HCT116 (cell line): ENCODE measurements around the gene PXT1. TPM values are rescaled to one million over a fixed set of nuclear protein-coding genes. Genes with fewer than 3 reads are reported as not detected.
A peak's percentile ranks its signal among the peaks of the same experiment; 100 is the strongest.

ENCODE experiments used
- ATAC-seq: fragments of 200-7000 bp; cut with Tn5 transposase; 2 replicates; pipeline ENCODE4 v1.9.1; 2020; ENCODE audit warnings: mild to moderate bottlenecking, moderate library complexity
- BruUV-seq: library from RNA; stranded (reverse); fragments of 400-500 nt; replicated peaks from 2 replicates; lab custom pipeline; 2021; lab: Mats Ljungman, UMichigan
- CTCF ChIA-PET: fragments of 300-600 bp; sonication (Branson Sonifier 250); formaldehyde crosslinking; loops from one replicate; lab custom pipeline; 2021; ENCODE audit warnings: antibody characterized with exemption; lab: Charles Lee
- POLR2A ChIA-PET: fragments of 300-600, 350-600 bp; sonication (Branson Sonifier 250); formaldehyde crosslinking; loops from one replicate; lab custom pipeline; 2021; ENCODE audit warnings: antibody characterized with exemption; lab: Charles Lee
- RAD21 ChIA-PET, 2 experiments: fragments of 300-600 bp; sonication (Branson Sonifier 250); formaldehyde crosslinking; loops; one replicate each; lab custom pipeline; 2023; ENCODE audit warnings: low total read pairs in 2 of 2; ENCODE audit not compliant: uncharacterized antibody in 2 of 2, unreplicated experiment in 2 of 2, low non-redundant PET in 1 of 2; lab: Charles Lee
- DNase-seq: peaks from one replicate; pipeline ENCODE4 v3.0.0-alpha.2; 2010; ENCODE audit warnings: low read depth, low spot score
- H2AFZ ChIP-seq: fragments of 200-600 bp; shearing (Covaris generic), sonication (generic); 2 replicates; pipeline ENCODE4 v1.6.1; 2017; ENCODE audit warnings: low read depth, mixed run types, mixed read lengths, antibody characterized with exemption, low read length; ENCODE audit not compliant: poor library complexity, severe bottlenecking
- H3K27ac ChIP-seq: 2 replicates; pipeline ENCODE4 v1.5.1; 2012; ENCODE audit warnings: low read depth, low read length
- H3K27me3 ChIP-seq: fragments of 200-600 bp; sonication (generic); 2 replicates; pipeline ENCODE4 v1.6.1; 2016; ENCODE audit warnings: mixed run types, low read length, mixed read lengths; ENCODE audit not compliant: insufficient read depth
- H3K36me3 ChIP-seq, 2 experiments: fragments of 200-500 bp in 1 of 2; fragments of 200-600 bp in 1 of 2; sonication (Bioruptor generic) in 1 of 2; sonication (generic) in 1 of 2; 2 replicates each; pipeline versions ENCODE4 v1.5.1 to v1.6.1; 2014 to 2016; ENCODE audit warnings: low read length in 2 of 2, inconsistent platforms in 1 of 2, mixed read lengths in 1 of 2, mixed run types in 1 of 2; ENCODE audit not compliant: insufficient read depth in 2 of 2, control insufficient read depth in 1 of 2
- H3K4me1 ChIP-seq, 2 experiments: fragments of 200-600 bp in 1 of 2; sonication (generic) in 1 of 2; 2 replicates each; pipeline versions ENCODE4 v1.5.1 to v1.6.1; 2012 to 2017; ENCODE audit warnings: low read length in 2 of 2, inconsistent platforms in 1 of 2, mild to moderate bottlenecking in 1 of 2, mixed read lengths in 1 of 2, mixed run types in 1 of 2, moderate library complexity in 1 of 2; ENCODE audit not compliant: insufficient read depth in 2 of 2, control insufficient read depth in 1 of 2
- H3K4me2 ChIP-seq: fragments of 200-600 bp; sonication (generic); 2 replicates; pipeline ENCODE4 v1.6.1; 2017; ENCODE audit warnings: mixed run types, low read length, mixed read lengths
- H3K4me3 ChIP-seq, 2 experiments: fragments of 200-600 bp in 1 of 2; sonication (generic) in 1 of 2; replicated peaks in 1 of 2; 2 replicates each; pipeline ENCODE4 v1.5.1; 2011 to 2016; ENCODE audit warnings: low read length in 2 of 2, control low read depth in 1 of 2, low read depth in 1 of 2, mild to moderate bottlenecking in 1 of 2, mixed read lengths in 1 of 2, mixed run types in 1 of 2
- H3K79me2 ChIP-seq: fragments of 200-600 bp; sonication (generic); 2 replicates; pipeline ENCODE4 v1.6.1; 2017; ENCODE audit warnings: mild to moderate bottlenecking, mixed run types, low read length, moderate library complexity, mixed read lengths; ENCODE audit not compliant: insufficient read depth
- H3K9ac ChIP-seq: fragments of 200-600 bp; sonication (generic); 2 replicates; pipeline ENCODE4 v1.6.1; 2016; ENCODE audit warnings: low read length, mixed read lengths
- H3K9me2 ChIP-seq: fragments of 200-600 bp; sonication (generic), shearing (Covaris generic); 2 replicates; pipeline ENCODE4 v1.6.1; 2017; ENCODE audit warnings: mixed run types, mild to moderate bottlenecking, moderate library complexity; ENCODE audit not compliant: insufficient read depth
- H3K9me3 ChIP-seq, 2 experiments: fragments of 200-500 bp in 1 of 2; fragments of 200-600 bp in 1 of 2; sonication (Bioruptor generic) in 1 of 2; sonication (generic) in 1 of 2; 2 replicates each; pipeline ENCODE4 v1.6.1; 2014 to 2017; ENCODE audit warnings: low read length in 2 of 2, mixed read lengths in 2 of 2, inconsistent platforms in 1 of 2, low read depth in 1 of 2, mild to moderate bottlenecking in 1 of 2, mixed run types in 1 of 2, moderate library complexity in 1 of 2; ENCODE audit not compliant: control insufficient read depth in 1 of 2, insufficient read depth in 1 of 2
- H4K20me1 ChIP-seq: fragments of 200-600 bp; sonication (generic), shearing (Covaris generic); 2 replicates; pipeline ENCODE4 v1.6.1; 2017; ENCODE audit warnings: mixed run types, mild to moderate bottlenecking, moderate library complexity; ENCODE audit not compliant: insufficient read depth
- CBX3 ChIP-seq: IDR thresholded peaks from 2 replicates; pipeline ENCODE4 v1.6.1; 2012; ENCODE audit warnings: low read depth
- EGR1 ChIP-seq: IDR thresholded peaks from 2 replicates; pipeline ENCODE4 v1.6.1; 2012; ENCODE audit warnings: low read depth
- EZH2phosphoT487 ChIP-seq: fragments of 200-600 bp; IDR thresholded peaks from 2 replicates; pipeline ENCODE4 v1.6.1; 2018; ENCODE audit warnings: antibody characterized with exemption, borderline replicate concordance
- POLR2A ChIP-seq: IDR thresholded peaks from 2 replicates; pipeline ENCODE4 v1.7.0; 2011; ENCODE audit warnings: borderline replicate concordance; ENCODE audit not compliant: insufficient read depth, insufficient read length; ENCODE audit errors: extremely low read depth
- POLR2AphosphoS5 ChIP-seq: IDR thresholded peaks from 2 replicates; pipeline ENCODE4 v1.6.1; 2011; ENCODE audit warnings: mild to moderate bottlenecking, low read depth, low read length, moderate library complexity
- ZFX ChIP-seq: fragments of 450-650 bp; IDR thresholded peaks from 2 replicates; pipeline ENCODE4 v1.6.1; 2017
- ZNF274 ChIP-seq: fragments of 200-500 bp; sonication (Bioruptor generic); IDR thresholded peaks from 2 replicates; pipeline ENCODE4 v1.6.1; 2014; ENCODE audit warnings: mild to moderate bottlenecking, low read depth, low read length, inconsistent platforms
- intact Hi-C: fragments of 100-400 bp; cut with micrococcal nuclease; formaldehyde crosslinking; loops from 2 replicates; pipeline ENCODE4 v1.10.0; 2022
- total RNA-seq: library from RNA; stranded (reverse); gene quantifications from one replicate; pipeline ENCODE4 v1.2.1, GENCODE V29; 2021; ENCODE audit not compliant: unreplicated experiment
- TF ChIP-seq, protein P1 (sequence below), 3 experiments: fragments of 200-600 bp in 1 of 3; sonication (generic) in 1 of 3; IDR thresholded peaks in 2 of 3; conservative IDR thresholded peaks in 1 of 3; 2 replicates each; pipeline ENCODE4 v1.5.1; 2012 to 2017; ENCODE audit warnings: low read depth in 2 of 3, low read length in 2 of 3, antibody characterized with exemption in 1 of 3, borderline replicate concordance in 1 of 3, control low read depth in 1 of 3, mild to moderate bottlenecking in 1 of 3, mixed read lengths in 1 of 3, mixed run types in 1 of 3, moderate library complexity in 1 of 3; ENCODE audit not compliant: insufficient read depth in 1 of 3
- TF ChIP-seq, protein P2 (sequence below): IDR thresholded peaks from 2 replicates; pipeline ENCODE4 v1.6.1; 2012

The PXT1 gene
- total RNA-seq, 1 experiment from 2014 or later, result 0.17 TPM

GRCh38 chr6:36422714-36423100 lies 19.9 kb downstream of the PXT1 start:
- TF ChIP-seq, protein P1, sequence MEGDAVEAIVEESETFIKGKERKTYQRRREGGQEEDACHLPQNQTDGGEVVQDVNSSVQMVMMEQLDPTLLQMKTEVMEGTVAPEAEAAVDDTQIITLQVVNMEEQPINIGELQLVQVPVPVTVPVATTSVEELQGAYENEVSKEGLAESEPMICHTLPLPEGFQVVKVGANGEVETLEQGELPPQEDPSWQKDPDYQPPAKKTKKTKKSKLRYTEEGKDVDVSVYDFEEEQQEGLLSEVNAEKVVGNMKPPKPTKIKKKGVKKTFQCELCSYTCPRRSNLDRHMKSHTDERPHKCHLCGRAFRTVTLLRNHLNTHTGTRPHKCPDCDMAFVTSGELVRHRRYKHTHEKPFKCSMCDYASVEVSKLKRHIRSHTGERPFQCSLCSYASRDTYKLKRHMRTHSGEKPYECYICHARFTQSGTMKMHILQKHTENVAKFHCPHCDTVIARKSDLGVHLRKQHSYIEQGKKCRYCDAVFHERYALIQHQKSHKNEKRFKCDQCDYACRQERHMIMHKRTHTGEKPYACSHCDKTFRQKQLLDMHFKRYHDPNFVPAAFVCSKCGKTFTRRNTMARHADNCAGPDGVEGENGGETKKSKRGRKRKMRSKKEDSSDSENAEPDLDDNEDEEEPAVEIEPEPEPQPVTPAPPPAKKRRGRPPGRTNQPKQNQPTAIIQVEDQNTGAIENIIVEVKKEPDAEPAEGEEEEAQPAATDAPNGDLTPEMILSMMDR (IDR thresholded peaks at IDR 0.05 in 2 of 3, conservative IDR thresholded peaks at IDR 0.05 in 1 of 3; ENCODE audit: borderline replicate concordance in 1 of 3, insufficient read depth in 1 of 3, low read depth in 2 of 3, low read length in 2 of 3), result no peak
- TF ChIP-seq EGR1, result no peak
- TF ChIP-seq EZH2phosphoT487, result no peak
- no peak for TF ChIP-seq POLR2A
- TF ChIP-seq CBX3, result no peak
- TF ChIP-seq ZNF274, result no peak
- TF ChIP-seq, protein P2, sequence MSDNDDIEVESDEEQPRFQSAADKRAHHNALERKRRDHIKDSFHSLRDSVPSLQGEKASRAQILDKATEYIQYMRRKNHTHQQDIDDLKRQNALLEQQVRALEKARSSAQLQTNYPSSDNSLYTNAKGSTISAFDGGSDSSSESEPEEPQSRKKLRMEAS, result no peak
- TF ChIP-seq POLR2AphosphoS5, result no peak
- no peak for TF ChIP-seq ZFX
- Histone ChIP-seq H2AFZ (peak overlapping the region; percentile 76), H3K79me2 (no peaks in the 10 kb centered on the region), H3K4me1 (peaks cover 6 to 22% of the 10 kb centered on the region in 2 experiments; a peak in 3 of 4 replicates), H4K20me1 (no peaks in the 10 kb centered on the region), H3K9ac (peak overlapping the region; percentile 53), H3K27me3 (no peaks in the 10 kb centered on the region), H3K4me3 (peak overlapping the region; percentile 33 to 49), H3K9me2 (no peaks in the 10 kb centered on the region), H3K4me2 (peak overlapping the region; percentile 75), H3K36me3 (no peaks in the 10 kb centered on the region), H3K9me3 (no peaks in the 10 kb centered on the region), H3K27ac (no peak overlapping the region)
- ATAC-seq, result peak; percentile 0; the same call in 1 of the 2 replicates
- intact Hi-C loops, result loop anchor here (1.0 to 5.0 kb wide), 3 partner anchors 154 to 260 kb away; partner anchors contain the start of gene SRSF3
- no peak for DNase-seq
- no TSS peak for BruUV-seq
- ChIA-PET POLR2A (interaction anchor here (1.0 to 1.4 kb wide), 2 partner anchors 19 to 21 kb away, joined by 5 to 8 read pairs; partner anchors contain the start of gene KCTD20), RAD21 (no interaction called here), CTCF (interaction anchor here (1.0 to 1.6 kb wide), 3 partner anchors 13 to 360 kb away, joined by 3 to 9 read pairs (median 3); no protein-coding TSS in a partner anchor)
